Epithelial cell of esophagus (primary cell): Measurements from ENCODE around the gene RASGEF1C.

ENCODE experiments used
- DNase-seq: peaks from one replicate; pipeline ENCODE4 v3.0.0; 2010; ENCODE audit warnings: low read depth
- H3K4me3 ChIP-seq: 2 replicates; pipeline ENCODE4 v1.5.1; 2011; ENCODE audit warnings: mild to moderate bottlenecking, low read length, control low read depth
- CTCF ChIP-seq: IDR thresholded peaks from 2 replicates; pipeline ENCODE4 v1.5.1; 2011; ENCODE audit warnings: low read depth, mild to moderate bottlenecking, low read length, control low read depth, inconsistent platforms; ENCODE audit not compliant: insufficient read depth; ENCODE audit errors: missing control alignments

Gene RASGEF1C

GRCh38 chr5:180160215-180160614 lies 48.8 kb downstream of the RASGEF1C start:
- TF ChIP-seq CTCF = no peak
- no peak for DNase-seq
- H3K4me3 ChIP-seq = no peak overlapping the region

GRCh38 chr5:180159756-180160155 lies 49.3 kb downstream of the RASGEF1C start:
- no peak for DNase-seq
- no peak overlapping the region for H3K4me3 ChIP-seq

GRCh38 chr5:180157866-180158265 lies 51.1 kb downstream of the RASGEF1C start:
- no peak for DNase-seq
- TF ChIP-seq CTCF = no peak
- no peak overlapping the region for H3K4me3 ChIP-seq

More at GRCh38 chr5:180159756-180160155, 49.3 kb downstream of the RASGEF1C start:
- TF ChIP-seq CTCF = no peak

- no peak for TF ChIP-seq CTCF
- no peak overlapping the region for H3K4me3 ChIP-seq
- no peak for DNase-seq
Observed at GRCh38 chr5:180156141-180156540, 52.9 kb downstream of the RASGEF1C start.

GRCh38 chr5:180155365-180155926 lies 53.6 kb downstream of the RASGEF1C start:
- H3K4me3 ChIP-seq = no peak overlapping the region
- DNase-seq = no peak
- TF ChIP-seq CTCF = no peak

- no peak for TF ChIP-seq CTCF
- DNase-seq = no peak
- H3K4me3 ChIP-seq = no peak overlapping the region
Observed at GRCh38 chr5:180154821-180155364, 54.1 kb downstream of the RASGEF1C start.

- DNase-seq = no peak
- TF ChIP-seq CTCF = no peak
- no peak overlapping the region for H3K4me3 ChIP-seq
Observed at GRCh38 chr5:180153991-180154390, 55.0 kb downstream of the RASGEF1C start.
